Neural progenitor cell (in vitro differentiated cells): ENCODE data around the gene TUBB4B. TPM values are rescaled to one million over a fixed set of nuclear protein-coding genes. Genes with fewer than 3 reads are reported as not detected.

Experiments used
- DNase-seq: peaks from one replicate; pipeline ENCODE4 v3.0.0-alpha.2; 2016; ENCODE audit warnings: low spot score
- H2AFZ ChIP-seq: fragments of 200-600 bp; sonication (generic); replicated peaks from 2 replicates; pipeline ENCODE4 v1.6.1; 2016; ENCODE audit warnings: antibody characterized with exemption
- H3F3A ChIP-seq: fragments of 200-600 bp; sonication (generic); 2 replicates; pipeline ENCODE4 v1.6.1; 2016; ENCODE audit warnings: antibody characterized with exemption, low read depth
- H3K27ac ChIP-seq: fragments of 200-600 bp; sonication (generic); 2 replicates; pipeline ENCODE4 v1.5.1; 2016; ENCODE audit warnings: mild to moderate bottlenecking
- H3K27me3 ChIP-seq: fragments of 200-600 bp; sonication (generic); 2 replicates; pipeline ENCODE4 v1.6.1; 2016; ENCODE audit warnings: mild to moderate bottlenecking, moderate library complexity
- H3K36me3 ChIP-seq: fragments of 200-600 bp; sonication (generic); 2 replicates; pipeline ENCODE4 v1.5.1; 2016
- H3K4me1 ChIP-seq: fragments of 200-600 bp; sonication (generic); 2 replicates; pipeline ENCODE4 v1.6.1; 2016; ENCODE audit warnings: mixed run types
- H3K4me2 ChIP-seq: fragments of 200-600 bp; sonication (generic); 2 replicates; pipeline ENCODE4 v1.6.1; 2016
- H3K4me3 ChIP-seq: fragments of 200-600 bp; sonication (generic); 2 replicates; pipeline ENCODE4 v1.5.1; 2016
- H3K79me2 ChIP-seq: fragments of 200-600 bp; sonication (generic); 2 replicates; pipeline ENCODE4 v1.6.1; 2016; ENCODE audit warnings: low read depth
- H3K9ac ChIP-seq: fragments of 200-600 bp; sonication (generic); 2 replicates; pipeline ENCODE4 v1.6.1; 2016
- H3K9me3 ChIP-seq: fragments of 200-600 bp; sonication (generic); 2 replicates; pipeline ENCODE4 v1.5.1; 2016; ENCODE audit warnings: low read depth
- H4K20me1 ChIP-seq: fragments of 200-600 bp; sonication (generic); 2 replicates; pipeline ENCODE4 v1.6.1; 2016; ENCODE audit warnings: low read depth
- H3K27ac Mint-ChIP-seq: 3 replicates; pipeline ENCODE4 v1.8.0; 2021; ENCODE audit warnings: mixed read lengths
- H3K27me3 Mint-ChIP-seq: 2 replicates; pipeline ENCODE4 v1.8.0; 2022; ENCODE audit warnings: low read depth, mild to moderate bottlenecking, inconsistent platforms, moderate library complexity, mixed read lengths; ENCODE audit not compliant: insufficient read depth
- H3K36me3 Mint-ChIP-seq: 3 replicates; pipeline ENCODE4 v1.8.0; 2021; ENCODE audit warnings: mixed read lengths
- H3K4me1 Mint-ChIP-seq: 3 replicates; pipeline ENCODE4 v1.8.0; 2021; ENCODE audit warnings: mixed read lengths
- H3K4me3 Mint-ChIP-seq: 3 replicates; pipeline ENCODE4 v1.8.0; 2021; ENCODE audit warnings: mild to moderate bottlenecking, moderate library complexity, mixed read lengths
- H3K9me3 Mint-ChIP-seq: 3 replicates; pipeline ENCODE4 v1.8.0; 2020; ENCODE audit warnings: mixed read lengths
- CTCF ChIP-seq: fragments of 200-600 bp; sonication (generic); IDR thresholded peaks from 2 replicates; pipeline ENCODE4 v1.5.1; 2017; ENCODE audit warnings: antibody characterized with exemption, mild to moderate bottlenecking
- EZH2 ChIP-seq: fragments of 200-600 bp; sonication (generic); IDR thresholded peaks from 2 replicates; pipeline ENCODE4 v1.6.1; 2017; ENCODE audit warnings: antibody characterized with exemption, mild to moderate bottlenecking, moderate library complexity
- EZH2phosphoT487 ChIP-seq: fragments of 200-600 bp; sonication (generic); IDR thresholded peaks from 2 replicates; pipeline ENCODE4 v1.6.1; 2017; ENCODE audit warnings: antibody characterized with exemption
- total RNA-seq: library from RNA; depleted of rRNA; stranded (reverse); fragments of >200 nt; gene quantifications from 2 replicates; pipeline ENCODE4 v1.2.3, GENCODE V29; 2015; ENCODE audit warnings: low replicate concordance

Gene TUBB4B
- total RNA-seq, 1 donor from 2014 or later = 183 TPM

DNA sequence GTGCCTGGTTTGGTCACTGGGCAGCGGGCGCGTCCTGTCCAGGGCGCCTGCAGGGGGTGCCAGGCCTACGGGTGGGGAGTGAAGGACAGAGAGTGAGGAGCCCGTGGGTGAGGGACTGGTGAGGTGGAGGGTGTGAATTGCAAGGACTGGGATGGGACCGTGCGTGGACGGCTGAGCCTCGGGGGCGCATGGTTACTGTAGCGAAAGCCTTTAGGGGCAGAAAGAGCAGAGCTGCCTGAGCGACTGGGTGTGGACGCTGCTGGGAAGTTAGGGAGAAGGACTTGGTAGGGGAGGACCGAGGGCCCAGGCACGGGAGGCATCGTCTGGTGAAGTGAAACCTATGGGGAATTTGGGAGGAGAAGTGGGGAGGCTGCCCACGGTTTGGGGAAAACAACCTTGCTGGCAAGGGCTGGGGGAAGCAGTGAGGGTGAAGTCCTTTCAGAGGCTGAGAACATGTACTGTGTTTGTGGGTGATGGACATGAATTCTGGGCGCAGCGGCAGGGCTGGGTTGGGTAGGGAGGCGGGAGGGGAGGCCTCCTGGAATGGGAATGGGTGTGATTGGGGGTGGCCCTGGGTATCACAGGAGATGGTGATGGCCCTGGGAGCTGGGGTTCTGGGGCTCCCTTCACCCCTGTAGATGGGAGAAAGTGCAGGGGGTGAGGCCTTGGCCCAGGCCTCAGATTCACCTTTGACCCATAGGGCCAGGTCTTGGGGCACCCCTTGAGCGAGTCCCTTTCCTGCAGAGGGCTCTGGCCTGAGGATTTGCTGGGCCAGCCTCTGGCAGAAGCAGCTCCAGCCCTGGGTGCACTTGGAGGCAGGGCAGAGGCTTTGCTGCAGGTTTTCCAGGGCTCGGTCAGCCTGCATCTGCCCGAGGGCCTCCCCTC lies 34.7 kb downstream of the TUBB4B start:
- Mint-ChIP-seq H3K4me3 (peak overlapping the region; percentile 38), H3K27me3 (peaks cover 8% of the 10 kb centered on the region), H3K27ac (peak overlapping the region; percentile 17), H3K9me3 (no peaks in the 10 kb centered on the region), H3K36me3 (no peaks in the 10 kb centered on the region), H3K4me1 (peaks cover 14% of the 10 kb centered on the region)
- Histone ChIP-seq H4K20me1 (no peaks in the 10 kb centered on the region), H3K4me1 (peaks cover 24% of the 10 kb centered on the region), H3K4me3 (no peak overlapping the region), H3K9me3 (no peaks in the 10 kb centered on the region), H3K27ac (peak overlapping the region; percentile 76), H2AFZ (no peak overlapping the region), H3F3A (peaks cover 17% of the 10 kb centered on the region), H3K36me3 (no peaks in the 10 kb centered on the region), H3K4me2 (peak overlapping the region; percentile 72), H3K79me2 (no peaks in the 10 kb centered on the region), H3K27me3 (peaks cover 30% of the 10 kb centered on the region), H3K9ac (no peak overlapping the region)
- TF ChIP-seq EZH2 (no peak), CTCF (no peak), EZH2phosphoT487 (no peak)
- no peak for DNase-seq

GRCh38 chr9:137276473-137277328 lies 35.6 kb downstream of the TUBB4B start:
- Mint-ChIP-seq H3K9me3 (no peaks in the 10 kb centered on the region), H3K4me3 (no peak overlapping the region), H3K27ac (peak overlapping the region; percentile 83), H3K36me3 (no peaks in the 10 kb centered on the region), H3K4me1 (peaks cover 14% of the 10 kb centered on the region), H3K27me3 (peaks cover 8% of the 10 kb centered on the region)
- peaks cover 38% of the 10 kb centered on the region for H3K27me3 ChIP-seq
- H3K4me1 ChIP-seq = peaks cover 24% of the 10 kb centered on the region
- peak overlapping the region; percentile 72 for H3K4me2 ChIP-seq
- H4K20me1 ChIP-seq = no peaks in the 10 kb centered on the region
- no peaks in the 10 kb centered on the region for H3K9me3 ChIP-seq
- H3F3A ChIP-seq = peaks cover 17% of the 10 kb centered on the region
- no peak overlapping the region for H2AFZ ChIP-seq
- DNase-seq = peak; percentile 58
- H3K27ac ChIP-seq = peak overlapping the region; percentile 76
- no peaks in the 10 kb centered on the region for H3K79me2 ChIP-seq
- no peak overlapping the region for H3K9ac ChIP-seq
- H3K36me3 ChIP-seq = no peaks in the 10 kb centered on the region
- peak overlapping the region; percentile 13 for H3K4me3 ChIP-seq
- TF ChIP-seq EZH2 (no peak), CTCF (no peak), EZH2phosphoT487 (no peak)

DNA sequence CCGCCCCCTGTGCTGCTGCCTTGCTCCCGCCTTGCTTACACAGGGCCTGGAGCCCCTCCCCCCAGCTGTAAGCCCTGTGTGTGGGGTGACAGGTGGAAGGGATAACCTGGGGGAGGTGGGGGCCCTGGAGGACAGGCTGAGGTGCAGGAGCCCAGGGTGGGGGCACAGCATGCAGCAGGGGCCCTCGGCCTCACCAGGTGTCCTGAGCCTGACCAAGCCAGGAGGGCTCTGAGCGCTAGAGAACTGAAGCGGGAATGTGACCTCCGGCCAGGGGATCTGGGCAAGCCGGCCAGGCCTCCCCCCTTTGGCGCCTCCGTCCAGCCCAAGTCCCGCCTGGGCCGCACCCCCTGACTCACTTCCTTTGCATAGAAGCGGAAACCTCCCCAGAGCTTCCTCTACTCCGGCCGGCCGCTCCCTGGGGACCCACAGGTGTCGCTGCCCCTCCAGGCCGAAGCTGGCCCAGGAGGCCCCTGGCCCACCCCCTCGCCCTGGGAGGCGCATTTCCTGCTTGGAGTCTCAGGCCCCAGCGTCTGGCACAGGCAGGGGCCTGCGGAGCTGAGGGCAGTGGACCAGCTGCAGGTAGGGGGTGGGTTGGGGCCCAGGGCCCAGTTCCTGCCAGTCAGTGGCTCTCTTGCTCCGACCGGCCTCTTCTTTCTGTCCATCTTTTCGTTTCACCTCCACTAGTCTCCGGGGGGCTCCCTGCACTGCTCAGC lies 36.4 kb downstream of the TUBB4B start, which contains the start of gene TOR4A:
TSS of gene TOR4A (plus strand) at position 398 of the 713 bp plus-strand sequence. CDS start 964 bp downstream, outside the sequence.
- H3K79me2 ChIP-seq = no peaks in the 10 kb centered on the region
- peak within 1 kb of the TSS; percentile 72 for H3K4me2 ChIP-seq
- H3K4me1 ChIP-seq = peaks cover 24% of the 10 kb centered on the region
- no peaks in the 10 kb centered on the region for H3K9me3 ChIP-seq
- no peaks in the 10 kb centered on the region for H3K36me3 ChIP-seq
- H3K27me3 Mint-ChIP-seq = peaks cover 10% of the 10 kb centered on the region
- H3F3A ChIP-seq = peaks cover 21% of the 10 kb centered on the region
- no peaks in the 10 kb centered on the region for H3K36me3 Mint-ChIP-seq
- peak within 1 kb of the TSS; percentile 13 for H3K4me3 ChIP-seq
- peaks cover 46% of the 10 kb centered on the region for H3K27me3 ChIP-seq
- H3K9ac ChIP-seq = no peak within 1 kb of the TSS
- no peak within 1 kb of the TSS for H3K4me3 Mint-ChIP-seq
- H3K4me1 Mint-ChIP-seq = peaks cover 19% of the 10 kb centered on the region
- TF ChIP-seq EZH2phosphoT487 = no peak
- no peak for TF ChIP-seq EZH2
- no peak for TF ChIP-seq CTCF
- H3K9me3 Mint-ChIP-seq = peaks cover under 1% of the 10 kb centered on the region
- no peak within 1 kb of the TSS for H2AFZ ChIP-seq
- H4K20me1 ChIP-seq = no peaks in the 10 kb centered on the region
- DNase-seq = peak; percentile 75
- H3K27ac Mint-ChIP-seq = peak within 1 kb of the TSS; percentile 83
- H3K27ac ChIP-seq = peak within 1 kb of the TSS; percentile 76
